Testis (tissue), 3 donors: ENCODE data around the gene MUC13. TPM values are rescaled to one million over a fixed set of nuclear protein-coding genes. Genes with fewer than 3 reads are reported as not detected.

Source experiments
- DNase-seq: peaks from one replicate; pipeline ENCODE4 v3.0.0-alpha.2; 2019
- H3K27ac ChIP-seq, 2 donors: fragments of 200-600 bp; sonication (generic); one replicate each; pipeline ENCODE4 v1.5.1; 2019
- H3K27me3 ChIP-seq: fragments of 200-600 bp; sonication (generic); one replicate; pipeline ENCODE4 v1.5.1; 2019
- H3K36me3 ChIP-seq: fragments of 200-600 bp; sonication (generic); one replicate; pipeline ENCODE4 v1.5.1; 2017; ENCODE audit warnings: low read depth; ENCODE audit errors: missing control alignments
- H3K4me1 ChIP-seq: fragments of 200-600 bp; sonication (generic); one replicate; pipeline ENCODE4 v1.5.1; 2019
- H3K4me3 ChIP-seq, 2 donors: fragments of 200-600 bp; sonication (generic); one replicate each; pipeline ENCODE4 v1.5.1; 2017 to 2019
- H3K9me3 ChIP-seq: fragments of 200-600 bp; sonication (generic); one replicate; pipeline ENCODE4 v1.5.1; 2017
- CTCF ChIP-seq, 3 experiments: fragments of 450-650 bp in 2 of 3; fragments of 200-600 bp in 1 of 3; sonication (generic) in 1 of 3; IDR thresholded peaks; one replicate each; pipeline ENCODE4 v1.5.1; 2016 to 2019; ENCODE audit warnings: antibody characterized with exemption in 3 of 3, mild to moderate bottlenecking in 2 of 3, moderate library complexity in 1 of 3
- POLR2A ChIP-seq: fragments of 450-650 bp; IDR thresholded peaks from one replicate; pipeline ENCODE4 v1.6.1; 2017; ENCODE audit warnings: antibody characterized with exemption, mild to moderate bottlenecking, moderate library complexity
- WGBS, 2 donors: methylation state at CpG; one replicate each; pipeline ENCODE4 v1.1.5; 2018; 5-methylcytosine and 5-hydroxymethylcytosine counted together
- intact Hi-C: fragments of 100-400 bp; cut with DNase I; formaldehyde crosslinking; loops from one replicate; pipeline ENCODE4 v1.15.1; 2023; ENCODE audit warnings: low total_unique reads
- polyA plus RNA-seq: library from polyadenylated mRNA; stranded (reverse); fragments of 350-450 nt; fragmentation: Illumina TruSeq; extraction: RNeasy Lipid Tissue Mini Kit (QIAGEN cat#74804); gene quantifications from one replicate; pipeline ENCODE4 v1.2.3, GENCODE V29; 2014; ENCODE audit warnings: low read depth, low replicate concordance; ENCODE audit not compliant: insufficient read depth
- total RNA-seq, 2 donors: library from RNA; depleted of rRNA; stranded (reverse); fragments of >200 nt; gene quantifications; one replicate each; pipeline ENCODE4 v1.2.3, GENCODE V29; 2016

Gene MUC13
- total and polyA plus RNA-seq, 3 donors from 2014 or later = 0.19 to 0.34 (median 0.24) TPM

DNA sequence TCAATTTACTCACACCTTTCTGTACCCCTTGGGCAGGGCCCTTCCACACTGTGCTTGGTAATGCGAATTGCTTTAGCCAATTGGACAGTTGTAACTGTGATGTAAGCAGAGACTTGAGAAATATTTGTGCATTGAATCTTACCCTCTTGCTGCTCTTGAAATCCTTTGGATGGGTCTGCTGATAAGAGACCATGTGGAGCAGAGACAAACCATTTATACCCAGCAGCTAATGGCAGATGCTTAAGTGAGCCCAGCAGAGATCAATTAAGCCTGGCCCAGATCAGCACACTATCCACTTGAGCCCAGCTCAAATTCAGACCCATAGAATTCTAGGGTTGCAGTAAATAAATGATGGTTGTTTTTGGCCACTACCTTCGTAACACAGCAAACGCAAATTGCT is 19.3 kb downstream of the MUC13 start:
- Histone ChIP-seq H3K4me1 (no peaks in the 10 kb centered on the region), H3K27ac (no peak overlapping the region), H3K9me3 (no peaks in the 10 kb centered on the region), H3K36me3 (no peaks in the 10 kb centered on the region), H3K4me3 (no peak overlapping the region), H3K27me3 (no peaks in the 10 kb centered on the region)
- intact Hi-C loops = no loop called here
- 93 to 97% methylated on average over 3 of the region's 3 CpGs for WGBS, 2 donors
- no peak for DNase-seq
- TF ChIP-seq POLR2A = no peak

- intact Hi-C loops = no loop called here
- Histone ChIP-seq H3K27ac (no peak overlapping the region), H3K27me3 (no peaks in the 10 kb centered on the region), H3K4me1 (no peaks in the 10 kb centered on the region), H3K4me3 (no peak overlapping the region), H3K9me3 (no peaks in the 10 kb centered on the region), H3K36me3 (no peaks in the 10 kb centered on the region)
- DNase-seq = no peak
- whole genome bisulfite sequencing, 2 donors = 85% methylated on average over 9 of the region's 9 CpGs
- TF ChIP-seq POLR2A = no peak
- TF ChIP-seq CTCF (IDR thresholded peaks at IDR 0.05) = no peak
Observed at GRCh38 chr3:124907957-124908356, 26.6 kb downstream of the MUC13 start.

DNA sequence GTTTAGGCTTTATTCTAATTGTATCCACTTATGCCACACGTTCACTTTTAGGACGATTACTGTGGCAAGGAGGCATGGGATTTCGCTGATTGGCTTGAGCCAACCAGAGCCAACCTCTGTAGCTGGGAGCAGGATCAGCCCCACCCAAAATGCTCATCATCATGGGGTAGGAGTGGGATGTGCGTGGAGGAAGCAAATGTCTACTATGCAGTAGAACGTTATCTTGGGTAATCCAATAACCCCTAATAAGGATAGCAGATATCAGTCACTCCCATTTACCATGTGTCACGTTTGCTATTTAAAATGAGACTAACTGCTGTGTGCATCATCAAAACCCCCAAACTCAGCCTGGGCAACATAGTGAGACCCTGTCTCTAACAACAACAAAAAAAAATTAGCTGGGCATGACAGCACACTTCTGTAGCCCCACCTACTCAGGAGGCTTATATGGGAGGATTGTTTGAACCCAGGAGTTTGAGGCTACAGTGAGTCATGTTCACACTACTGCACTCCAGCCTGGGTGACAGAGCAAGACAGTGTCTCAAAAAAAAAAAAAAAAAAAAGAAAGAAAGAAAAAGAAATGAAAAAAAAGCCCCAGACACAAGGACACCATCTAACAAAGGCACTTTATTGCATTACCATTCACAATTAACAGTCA is 29.6 kb downstream of the MUC13 start:
- DNase-seq = no peak
- no peaks in the 10 kb centered on the region for H3K9me3 ChIP-seq
- no peaks in the 10 kb centered on the region for H3K4me1 ChIP-seq
- H3K4me3 ChIP-seq = no peak overlapping the region
- no peaks in the 10 kb centered on the region for H3K27me3 ChIP-seq
- no peak overlapping the region for H3K27ac ChIP-seq
- H3K36me3 ChIP-seq = no peaks in the 10 kb centered on the region
- TF ChIP-seq POLR2A (no peak), CTCF (IDR thresholded peaks at IDR 0.05) (no peak)
- intact Hi-C loops = loop anchor here (5.0 kb wide), 1 partner anchor 143 kb away; no protein-coding TSS in a partner anchor
- 81% methylated on average over 6 of the region's 6 CpGs for WGBS, 2 donors

- H3K4me1 ChIP-seq = no peaks in the 10 kb centered on the region
- TF ChIP-seq CTCF (IDR thresholded peaks at IDR 0.05) = no peak
- no peak for TF ChIP-seq POLR2A
Observed at GRCh38 chr3:124903896-124904834, 30.4 kb downstream of the MUC13 start.

GRCh38 chr3:124896824-124897526 is 37.6 kb downstream of the MUC13 start:
- Histone ChIP-seq H3K36me3 (no peaks in the 10 kb centered on the region), H3K9me3 (no peaks in the 10 kb centered on the region), H3K27me3 (no peaks in the 10 kb centered on the region), H3K4me1 (no peaks in the 10 kb centered on the region), H3K27ac (no peak overlapping the region), H3K4me3 (no peak overlapping the region)
- intact Hi-C loops = loop anchor here (10.0 kb wide), 1 partner anchor 112 kb away; no protein-coding TSS in a partner anchor
- TF ChIP-seq POLR2A (no peak), CTCF (IDR thresholded peaks at IDR 0.05) (no peak)
- WGBS, 2 donors = 71 to 80% methylated on average over 1 of the region's 1 CpG
- DNase-seq = no peak

More at GRCh38 chr3:124903896-124904834, 30.4 kb downstream of the MUC13 start:
- H3K36me3 ChIP-seq = no peaks in the 10 kb centered on the region
- 70 to 97% methylated on average over 1 of the region's 1 CpG for WGBS, 2 donors
- no peaks in the 10 kb centered on the region for H3K9me3 ChIP-seq
- no peak for DNase-seq
- no peaks in the 10 kb centered on the region for H3K27me3 ChIP-seq
- no peak overlapping the region for H3K27ac ChIP-seq
- no peak overlapping the region for H3K4me3 ChIP-seq
- intact Hi-C loops = loop anchor here (5.0 kb wide), 1 partner anchor 142 kb away; no protein-coding TSS in a partner anchor
